HG03378 (cell line): Measurements from ENCODE around the gene NCKAP5.

Experiments
- ATAC-seq: cut with Tn5 transposase; IDR thresholded peaks from one replicate; pipeline ENCODE4 v1.9.1; 2021; ENCODE audit warnings: mild to moderate bottlenecking, moderate library complexity; ENCODE audit not compliant: unreplicated experiment

Gene NCKAP5

DNA sequence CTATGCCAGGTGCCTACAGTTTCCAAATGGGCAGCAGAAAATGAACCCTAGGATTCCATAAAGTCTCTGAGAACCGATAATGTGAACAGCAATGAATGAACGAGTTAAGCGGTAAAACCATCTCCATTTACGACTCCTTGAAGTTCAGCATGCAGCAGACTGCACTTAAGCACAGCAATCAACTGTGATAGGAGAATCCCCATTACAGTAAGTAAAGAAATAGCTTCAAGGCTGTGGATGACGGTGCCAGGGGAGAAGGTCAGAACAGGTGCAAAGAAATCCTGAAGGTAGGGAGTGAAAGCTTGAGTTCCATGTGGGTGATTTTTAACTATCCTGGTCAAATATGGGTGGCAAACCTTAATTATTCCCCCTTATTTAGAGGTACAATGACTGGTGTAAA is 444.4 kb downstream of the NCKAP5 start:
- no peak for ATAC-seq

GRCh38 chr2:133123393-133123792 is 444.9 kb downstream of the NCKAP5 start:
- ATAC-seq: no peak

DNA sequence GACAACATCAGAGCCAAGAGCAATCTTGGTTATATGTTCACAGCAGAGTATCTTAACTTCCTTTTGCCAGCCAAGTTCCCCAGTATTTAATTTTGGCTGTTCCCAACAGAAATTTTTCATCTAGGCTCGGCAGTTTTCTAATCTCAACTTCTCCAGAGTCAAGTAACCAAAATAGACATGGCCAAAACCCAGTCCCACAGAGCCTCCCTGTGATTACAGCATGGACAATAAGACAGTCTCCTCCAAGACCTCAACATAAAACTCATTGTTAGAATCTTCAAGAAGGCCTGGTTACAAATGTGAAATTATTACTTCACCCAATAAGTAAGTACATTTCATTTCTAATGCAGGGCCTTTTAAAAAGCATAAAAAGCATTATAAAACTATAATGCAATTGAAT is 445.7 kb downstream of the NCKAP5 start:
- no peak for ATAC-seq

DNA sequence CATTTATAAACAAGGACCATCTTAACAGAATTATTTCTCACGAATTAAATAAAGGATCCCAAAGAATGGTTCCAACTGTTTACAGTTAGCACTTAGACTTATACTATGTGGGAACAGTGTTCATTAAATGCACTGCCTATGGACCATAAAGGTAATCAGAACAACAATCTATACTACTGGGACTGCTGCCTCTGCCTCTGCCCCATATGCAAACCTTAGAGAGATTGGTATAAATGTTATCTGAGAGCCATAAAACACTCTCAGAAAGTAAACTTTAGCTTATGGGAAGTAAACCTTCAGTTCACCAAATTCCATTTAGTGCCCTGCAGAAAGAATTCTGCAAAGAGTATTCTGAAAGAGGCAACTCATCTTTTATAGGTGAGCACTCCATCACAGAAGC is 448.0 kb downstream of the NCKAP5 start:
- ATAC-seq: no peak

DNA sequence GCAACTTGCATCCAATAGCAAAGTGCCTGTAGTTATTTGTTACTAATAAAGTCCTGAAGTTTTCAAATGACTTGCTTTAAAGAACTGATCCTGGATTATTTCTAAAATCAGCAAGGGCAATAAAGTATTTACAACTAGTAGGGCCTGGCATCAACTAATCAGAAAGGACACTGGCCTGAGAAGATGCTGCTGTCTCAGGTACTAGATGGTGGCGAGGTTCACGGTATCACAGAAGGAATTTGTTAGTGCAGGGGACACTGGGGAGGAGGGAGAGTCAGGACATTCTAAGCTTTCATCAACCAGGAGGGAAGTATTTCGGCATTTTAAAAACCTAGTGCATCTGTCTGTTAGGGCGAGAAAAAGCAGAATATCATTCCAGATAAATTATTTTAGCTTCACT is 458.1 kb downstream of the NCKAP5 start:
- ATAC-seq: no peak

DNA sequence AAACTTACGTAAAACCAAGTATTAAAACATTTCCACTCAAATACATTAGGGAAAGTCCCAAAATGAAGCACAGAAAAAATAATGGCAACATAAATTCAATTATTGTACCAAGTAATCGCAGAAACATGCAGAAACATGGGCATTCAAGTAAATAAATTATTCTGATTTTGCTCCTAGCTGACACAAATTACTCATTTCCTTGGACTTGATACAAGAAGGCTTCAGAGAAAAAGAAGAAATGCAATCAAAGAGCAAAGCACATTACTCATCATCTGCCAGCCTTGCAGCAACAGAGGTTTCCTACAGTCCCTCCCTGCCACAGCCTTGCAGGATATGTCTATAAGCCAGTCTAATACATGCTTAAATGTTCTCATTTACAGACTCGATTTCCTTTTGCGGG is 458.5 kb downstream of the NCKAP5 start:
- no peak for ATAC-seq

GRCh38 chr2:133107058-133107815 is 461.0 kb downstream of the NCKAP5 start:
- ATAC-seq: no peak

DNA sequence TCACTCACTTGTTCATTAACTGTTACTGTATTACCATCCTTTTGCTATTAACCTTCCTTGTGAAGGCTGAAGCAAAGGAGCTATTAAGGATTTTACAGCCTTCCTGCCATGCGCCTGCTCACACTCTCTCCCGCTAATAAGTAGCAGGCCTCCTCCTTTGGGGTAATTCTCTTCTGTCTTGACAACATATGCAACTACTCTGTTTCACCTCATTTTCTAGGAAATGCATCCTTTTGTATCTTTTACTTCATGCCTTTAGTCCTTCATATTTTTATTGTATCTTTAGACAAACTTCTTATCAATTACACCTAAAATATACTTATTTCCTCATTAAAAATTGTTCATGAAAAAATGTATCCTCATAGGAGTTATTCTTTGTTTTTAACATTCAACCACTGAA is 463.4 kb downstream of the NCKAP5 start:
- ATAC-seq: no peak

DNA sequence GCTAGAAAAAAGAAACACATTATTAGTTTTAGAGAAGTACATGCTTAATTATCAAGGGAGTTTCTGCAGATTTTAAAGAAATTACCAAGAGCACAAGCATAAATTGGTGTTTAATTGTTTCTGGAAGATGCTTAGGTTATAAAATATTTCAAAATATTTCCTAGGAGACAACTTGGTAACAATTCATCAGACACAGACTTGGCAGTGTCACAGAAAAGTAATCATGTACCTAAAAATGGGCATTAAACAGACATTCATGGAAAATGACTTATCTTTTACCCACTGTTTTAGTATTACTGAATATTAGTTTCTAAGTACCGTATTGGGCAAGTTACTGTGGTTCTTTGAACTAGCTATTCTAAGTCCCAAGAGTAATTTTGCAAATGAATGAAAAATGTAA is 469.5 kb downstream of the NCKAP5 start:
- no peak for ATAC-seq

- ATAC-seq: no peak
These were observed 470.6 kb downstream of the NCKAP5 start for GRCh38 chr2:133097666-133098065.

DNA sequence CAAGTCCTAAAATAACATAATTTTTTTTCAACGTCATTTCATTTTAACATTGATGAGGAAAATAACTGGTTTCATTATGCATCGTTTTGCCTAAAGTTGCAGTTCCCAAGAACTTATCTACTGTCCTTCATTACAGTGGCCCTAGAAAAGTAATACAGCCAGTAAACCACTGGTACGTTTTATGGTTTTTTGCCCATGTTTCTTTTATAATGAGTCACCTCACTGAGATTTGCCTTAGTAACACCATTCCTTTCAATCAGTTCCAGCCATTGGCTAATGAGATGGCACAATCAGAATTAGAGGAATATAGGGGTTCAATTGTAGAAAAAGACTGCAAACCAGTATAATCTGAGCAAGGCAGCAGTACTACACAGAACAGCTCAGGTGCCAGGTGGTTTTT is 475.7 kb downstream of the NCKAP5 start:
- no peak for ATAC-seq

DNA sequence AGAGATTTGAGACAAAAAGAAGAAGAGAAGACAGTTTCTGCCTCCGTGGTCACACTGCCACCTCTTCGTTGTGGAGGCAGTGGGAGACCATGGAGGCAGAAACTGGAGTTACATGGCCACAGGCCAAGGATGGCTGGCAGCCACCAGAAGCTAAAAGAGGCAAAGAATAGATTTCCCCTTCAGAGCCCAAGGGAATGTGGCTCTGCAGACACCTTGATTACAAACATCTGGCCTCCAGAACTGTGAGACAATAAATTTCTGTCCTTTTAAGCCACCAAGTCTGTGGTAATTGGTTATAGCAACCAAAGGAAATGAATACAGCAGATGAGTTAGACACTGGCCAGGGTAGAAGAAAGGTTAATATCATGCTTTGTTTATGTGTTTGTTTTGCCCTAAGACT is 477.9 kb downstream of the NCKAP5 start:
- ATAC-seq: no peak

DNA sequence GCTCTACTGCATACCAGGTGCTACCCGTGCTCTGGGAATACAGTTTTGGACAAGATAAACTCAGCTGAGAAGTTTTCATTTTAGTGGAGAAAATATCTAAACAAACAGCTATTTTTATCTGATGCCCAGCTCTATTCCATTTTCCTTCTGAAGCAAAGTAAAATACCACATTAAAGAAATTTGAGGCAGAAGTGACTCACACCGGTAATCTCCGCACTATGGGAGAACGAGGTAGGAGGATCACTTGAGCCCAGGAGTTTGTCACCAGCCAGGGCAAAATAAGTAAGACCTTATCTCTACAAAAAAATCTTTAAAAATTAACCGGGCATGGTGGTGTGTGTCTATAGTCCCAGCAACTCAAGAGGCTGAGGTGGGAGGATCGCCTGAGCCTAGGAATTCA is 482.1 kb downstream of the NCKAP5 start:
- no peak for ATAC-seq

DNA sequence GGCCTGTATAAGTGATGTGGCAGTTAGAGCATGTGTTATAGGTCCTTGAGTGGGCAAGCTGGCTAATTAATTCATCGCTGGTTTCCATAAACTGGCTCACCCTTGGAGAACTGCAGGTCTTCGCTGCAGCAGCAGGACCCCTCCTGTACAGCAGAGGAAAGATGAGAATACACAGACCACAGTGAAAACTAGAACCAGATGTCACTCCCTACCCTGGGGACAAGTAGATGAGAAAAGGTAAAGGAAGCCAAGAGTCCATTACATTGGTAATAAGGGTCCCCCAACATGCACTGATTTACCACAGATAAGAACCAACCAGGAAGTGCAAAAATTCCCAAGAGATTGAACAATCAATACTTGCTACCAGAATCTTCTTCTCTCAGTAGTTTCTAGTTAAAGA is 482.6 kb downstream of the NCKAP5 start:
- no peak for ATAC-seq

GRCh38 chr2:133082034-133082433 is 486.2 kb downstream of the NCKAP5 start:
- no peak for ATAC-seq

- ATAC-seq: no peak
These were observed 487.4 kb downstream of the NCKAP5 start for GRCh38 chr2:133080822-133081221.

GRCh38 chr2:133078667-133079411 is 489.4 kb downstream of the NCKAP5 start:
- ATAC-seq: no peak

GRCh38 chr2:133077269-133077822 is 490.9 kb downstream of the NCKAP5 start:
- ATAC-seq: no peak

DNA sequence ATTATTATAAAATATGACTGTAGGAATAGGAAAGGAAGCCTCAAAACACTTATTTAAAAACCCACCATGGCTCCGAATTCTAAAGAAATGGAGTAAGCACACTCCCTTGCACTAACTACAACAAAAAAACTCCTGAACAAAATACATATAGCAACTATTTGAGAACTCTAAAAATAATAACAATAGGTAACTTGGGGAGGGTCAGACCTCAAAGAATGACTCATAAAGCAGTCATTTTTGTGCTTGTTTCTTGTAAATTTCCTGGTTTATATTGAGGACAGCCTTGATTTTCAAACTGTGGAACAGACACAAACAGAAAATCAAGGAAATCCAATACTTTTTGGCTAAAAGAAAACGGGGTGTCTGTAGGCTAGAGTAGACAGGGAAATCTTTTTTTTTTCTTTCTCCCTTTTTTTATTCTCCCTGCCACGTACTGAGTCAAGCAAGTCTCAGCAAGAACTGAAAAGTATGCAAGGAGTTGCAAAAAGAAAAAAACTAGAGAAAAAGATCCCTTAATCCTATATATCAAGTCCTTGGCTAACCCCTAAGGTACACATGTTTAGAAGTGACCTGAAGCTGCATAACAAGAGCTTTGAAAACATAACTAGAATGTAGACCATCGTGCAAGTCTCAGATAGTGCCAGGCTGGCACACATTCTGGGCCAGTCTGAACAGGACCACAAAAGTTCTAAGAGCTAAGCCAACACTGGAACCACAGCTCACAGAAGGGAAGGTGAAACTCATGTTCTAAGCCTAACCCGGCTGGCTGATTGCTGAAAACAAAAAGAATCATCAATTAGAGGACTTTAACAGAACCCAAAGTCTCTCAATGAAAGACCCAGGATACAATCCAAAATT is 495.2 kb downstream of the NCKAP5 start:
- no peak for ATAC-seq

DNA sequence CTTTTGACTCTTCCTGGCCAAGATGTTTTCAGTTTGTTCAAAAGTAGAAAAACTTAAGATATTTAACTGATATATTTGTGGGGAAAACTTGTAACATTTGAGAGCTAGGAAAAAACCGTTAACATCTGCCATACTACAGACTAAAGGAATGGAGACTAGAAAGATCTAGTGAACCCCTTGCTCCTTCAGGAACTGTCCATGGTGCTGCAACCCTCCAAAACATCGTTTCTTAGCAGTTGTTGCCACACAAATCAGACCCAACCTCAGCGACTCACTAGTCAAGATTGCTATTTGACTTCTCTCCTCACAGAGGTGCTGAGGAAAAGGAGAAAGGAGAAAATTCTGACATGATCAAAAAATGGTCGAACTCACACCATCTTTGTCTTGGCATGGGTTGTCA is 504.5 kb downstream of the NCKAP5 start:
- ATAC-seq: no peak

DNA sequence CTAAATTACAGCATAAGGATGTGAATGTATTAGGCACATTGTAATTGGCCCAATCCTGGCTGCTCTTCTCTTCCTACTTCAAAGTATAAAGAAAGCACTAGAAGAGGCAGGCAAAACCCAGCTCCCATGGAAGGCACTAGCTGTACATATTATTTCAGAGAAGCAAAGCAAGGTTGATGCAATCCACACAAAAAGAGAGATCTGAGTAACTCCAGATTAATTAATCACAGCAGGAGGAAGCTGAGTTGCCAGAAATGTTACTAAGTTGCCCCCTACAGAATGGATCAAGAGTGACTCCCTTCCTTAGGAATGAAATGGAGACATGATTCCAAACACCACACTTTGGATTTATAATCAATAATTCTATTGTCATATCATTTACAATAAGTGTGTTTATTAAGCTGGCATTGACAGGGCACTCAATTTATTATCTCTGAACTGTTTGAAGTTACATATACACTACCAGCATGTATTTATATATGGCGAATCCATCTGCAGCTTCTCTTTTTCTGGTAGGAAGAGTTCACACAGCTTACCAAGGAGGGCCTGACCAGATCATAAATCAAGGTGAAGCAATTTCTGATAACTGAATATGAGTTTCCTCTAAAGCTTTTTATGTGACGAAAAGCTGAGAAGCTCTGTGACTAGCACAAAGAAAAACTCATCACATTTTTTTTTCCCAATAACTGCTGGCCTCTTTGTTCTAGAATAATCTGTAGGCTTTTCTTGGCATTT is 505.2 kb downstream of the NCKAP5 start:
- no peak for ATAC-seq
